ENCODE results near the gene SLFN12L. TPM values are rescaled to one million over a fixed set of nuclear protein-coding genes. Genes with fewer than 3 reads are reported as not detected.

SLFN12L gene
- polyA plus RNA-seq, 1 donor (not counting 4 experiments of a cell fraction or from before 2014, with no cell fraction given), result 0.09 TPM

GRCh38 chr17:35578197-35578928, 40.9 kb upstream of the SLFN12L start, which contains the start of gene PEX12:
Gene PEX12 (minus strand): TSS chr17:35578571. CDS start chr17:35578021, 550 bp downstream.
- FAIRE-seq, result peak; percentile 75
- dilution Hi-C loops (cut with MboI; ENCODE audit: extremely low pct_ligation_motif_present, low sequenced_read_pairs), result no loop called here

GRCh38 chr17:35577830-35578196, 40.3 kb upstream of the SLFN12L start:
- H3K9ac ChIP-seq (ENCODE audit: control insufficient read depth, extremely low read depth, insufficient read depth, low read length), result peak overlapping the region; percentile 84
- dilution Hi-C loops (cut with MboI; ENCODE audit: extremely low pct_ligation_motif_present, low sequenced_read_pairs), result no loop called here

More at GRCh38 chr17:35578197-35578928, 40.9 kb upstream of the SLFN12L start, which contains the start of gene PEX12:
- peak within 1 kb of the TSS; percentile 73 to 97 (median 78) for H3K4me3 ChIP-seq (ENCODE audit: control insufficient read depth in 2 of 3, extremely low read depth in 1 of 3, insufficient read depth in 2 of 3, low read depth in 1 of 3, low read length in 3 of 3)
- H3K4me2 ChIP-seq (ENCODE audit: control insufficient read depth, extremely low read depth, insufficient read depth, low read depth, low read length), result peak within 1 kb of the TSS; percentile 88
- peaks cover 3% of the 10 kb centered on the region for H3K79me2 ChIP-seq (ENCODE audit: control insufficient read depth, insufficient read depth, low read length)
- H3K4me1 ChIP-seq (ENCODE audit: control insufficient read depth, extremely low read depth, insufficient read depth, low read length), result peaks cover 12% of the 10 kb centered on the region
- no peaks in the 10 kb centered on the region for H3K9me1 ChIP-seq (ENCODE audit: control insufficient read depth, extremely low read depth, insufficient read depth, low read length)
- peak within 1 kb of the TSS; percentile 83 for H3K27ac ChIP-seq (ENCODE audit: control insufficient read depth, insufficient read depth, low read length)
- TF ChIP-seq EZH2 (IDR thresholded peaks at IDR 0.05; ENCODE audit: low read length) (no peak), CTCF (optimal IDR thresholded peaks at IDR 0.05 in 1 of 3, IDR thresholded peaks at IDR 0.05 in 1 of 3, conservative IDR thresholded peaks at IDR 0.05 in 1 of 3; ENCODE audit: extremely low read depth in 1 of 3, insufficient read depth in 2 of 3, low read length in 3 of 3) (no peak)
- peak within 1 kb of the TSS; percentile 84 for H3K9ac ChIP-seq (ENCODE audit: control insufficient read depth, extremely low read depth, insufficient read depth, low read length)
- no peaks in the 10 kb centered on the region for H3K9me3 ChIP-seq (ENCODE audit: control insufficient read depth, low read depth, low read length)
- H3K27me3 ChIP-seq (ENCODE audit: control insufficient read depth, extremely low read depth, insufficient read depth, low read length), result no peaks in the 10 kb centered on the region
- no peaks in the 10 kb centered on the region for H4K20me1 ChIP-seq (ENCODE audit: control insufficient read depth, extremely low read depth, insufficient read depth, low read length)
- H3K36me3 ChIP-seq (ENCODE audit: control insufficient read depth in 2 of 2, extremely low read depth in 1 of 2, insufficient read depth in 2 of 2, low read length in 2 of 2), result peaks cover 4 to 6% of the 10 kb centered on the region in 2 experiments
- no peak for DNase-seq (ENCODE audit: low read depth, low spot score)
- peak within 1 kb of the TSS; percentile 96 for H2AFZ ChIP-seq (ENCODE audit: control insufficient read depth, low read length)

More at GRCh38 chr17:35577830-35578196, 40.3 kb upstream of the SLFN12L start:
- Histone ChIP-seq H3K4me3 (ENCODE audit: control insufficient read depth in 2 of 3, extremely low read depth in 1 of 3, insufficient read depth in 2 of 3, low read depth in 1 of 3, low read length in 3 of 3) (peak overlapping the region; percentile 73 to 97 (median 78)), H3K79me2 (ENCODE audit: control insufficient read depth, insufficient read depth, low read length) (peaks cover 3% of the 10 kb centered on the region), H2AFZ (ENCODE audit: control insufficient read depth, low read length) (peak overlapping the region; percentile 96), H3K36me3 (ENCODE audit: control insufficient read depth in 2 of 2, extremely low read depth in 1 of 2, insufficient read depth in 2 of 2, low read length in 2 of 2) (peaks cover 5 to 6% of the 10 kb centered on the region in 2 experiments), H3K27ac (ENCODE audit: control insufficient read depth, insufficient read depth, low read length) (peak overlapping the region; percentile 83), H3K9me3 (ENCODE audit: control insufficient read depth, low read depth, low read length) (no peaks in the 10 kb centered on the region), H3K4me1 (ENCODE audit: control insufficient read depth, extremely low read depth, insufficient read depth, low read length) (peaks cover 12% of the 10 kb centered on the region), H4K20me1 (ENCODE audit: control insufficient read depth, extremely low read depth, insufficient read depth, low read length) (no peaks in the 10 kb centered on the region), H3K27me3 (ENCODE audit: control insufficient read depth, extremely low read depth, insufficient read depth, low read length) (no peaks in the 10 kb centered on the region), H3K4me2 (ENCODE audit: control insufficient read depth, extremely low read depth, insufficient read depth, low read depth, low read length) (peak overlapping the region; percentile 88), H3K9me1 (ENCODE audit: control insufficient read depth, extremely low read depth, insufficient read depth, low read length) (no peaks in the 10 kb centered on the region)
- FAIRE-seq (no peak), DNase-seq (ENCODE audit: low read depth, low spot score) (no peak)
- TF ChIP-seq CTCF (optimal IDR thresholded peaks at IDR 0.05 in 1 of 3, IDR thresholded peaks at IDR 0.05 in 1 of 3, conservative IDR thresholded peaks at IDR 0.05 in 1 of 3; ENCODE audit: extremely low read depth in 1 of 3, insufficient read depth in 2 of 3, low read length in 3 of 3), result no peak
- TF ChIP-seq EZH2 (IDR thresholded peaks at IDR 0.05; ENCODE audit: low read length), result no peak

Measured in keratinocyte (primary cell).